Measurements from ENCODE around the gene LIPE.

DNA sequence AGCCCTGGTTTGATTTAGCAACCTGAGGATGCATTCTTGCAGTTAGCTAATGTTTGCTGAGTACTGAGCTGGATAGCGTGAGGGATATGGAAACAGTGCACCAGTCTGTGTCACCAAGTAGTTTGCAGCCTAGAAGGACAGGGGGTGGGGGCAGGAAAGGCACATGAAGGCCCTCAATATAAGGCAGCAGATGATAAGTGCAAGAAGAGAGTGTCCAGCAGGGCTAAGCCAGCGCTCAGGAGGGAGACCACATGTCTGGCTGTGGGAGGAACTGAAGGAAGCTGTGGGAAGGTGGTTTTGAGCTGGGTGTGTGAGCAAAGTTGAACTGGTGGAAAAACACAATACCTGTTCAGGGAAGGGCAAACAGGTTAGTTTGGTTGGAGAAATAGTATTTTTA, 13.9 kb upstream of the LIPE start:
- no peak for TF ChIP-seq POLR2A (IDR thresholded peaks at IDR 0.05)
- TF ChIP-seq, protein P1, sequence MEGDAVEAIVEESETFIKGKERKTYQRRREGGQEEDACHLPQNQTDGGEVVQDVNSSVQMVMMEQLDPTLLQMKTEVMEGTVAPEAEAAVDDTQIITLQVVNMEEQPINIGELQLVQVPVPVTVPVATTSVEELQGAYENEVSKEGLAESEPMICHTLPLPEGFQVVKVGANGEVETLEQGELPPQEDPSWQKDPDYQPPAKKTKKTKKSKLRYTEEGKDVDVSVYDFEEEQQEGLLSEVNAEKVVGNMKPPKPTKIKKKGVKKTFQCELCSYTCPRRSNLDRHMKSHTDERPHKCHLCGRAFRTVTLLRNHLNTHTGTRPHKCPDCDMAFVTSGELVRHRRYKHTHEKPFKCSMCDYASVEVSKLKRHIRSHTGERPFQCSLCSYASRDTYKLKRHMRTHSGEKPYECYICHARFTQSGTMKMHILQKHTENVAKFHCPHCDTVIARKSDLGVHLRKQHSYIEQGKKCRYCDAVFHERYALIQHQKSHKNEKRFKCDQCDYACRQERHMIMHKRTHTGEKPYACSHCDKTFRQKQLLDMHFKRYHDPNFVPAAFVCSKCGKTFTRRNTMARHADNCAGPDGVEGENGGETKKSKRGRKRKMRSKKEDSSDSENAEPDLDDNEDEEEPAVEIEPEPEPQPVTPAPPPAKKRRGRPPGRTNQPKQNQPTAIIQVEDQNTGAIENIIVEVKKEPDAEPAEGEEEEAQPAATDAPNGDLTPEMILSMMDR (IDR thresholded peaks at IDR 0.05), result no peak

Measured in adrenal gland (tissue), 5 donors.